CD4-positive, alpha-beta T cell treated with Interleukin-21 for 1 hour (primary cell): ENCODE measurements around the gene LRMDA.

Source experiments
- DNase-seq: peaks from one replicate; pipeline ENCODE4 v3.0.0-alpha.2; 2020

LRMDA gene

DNA sequence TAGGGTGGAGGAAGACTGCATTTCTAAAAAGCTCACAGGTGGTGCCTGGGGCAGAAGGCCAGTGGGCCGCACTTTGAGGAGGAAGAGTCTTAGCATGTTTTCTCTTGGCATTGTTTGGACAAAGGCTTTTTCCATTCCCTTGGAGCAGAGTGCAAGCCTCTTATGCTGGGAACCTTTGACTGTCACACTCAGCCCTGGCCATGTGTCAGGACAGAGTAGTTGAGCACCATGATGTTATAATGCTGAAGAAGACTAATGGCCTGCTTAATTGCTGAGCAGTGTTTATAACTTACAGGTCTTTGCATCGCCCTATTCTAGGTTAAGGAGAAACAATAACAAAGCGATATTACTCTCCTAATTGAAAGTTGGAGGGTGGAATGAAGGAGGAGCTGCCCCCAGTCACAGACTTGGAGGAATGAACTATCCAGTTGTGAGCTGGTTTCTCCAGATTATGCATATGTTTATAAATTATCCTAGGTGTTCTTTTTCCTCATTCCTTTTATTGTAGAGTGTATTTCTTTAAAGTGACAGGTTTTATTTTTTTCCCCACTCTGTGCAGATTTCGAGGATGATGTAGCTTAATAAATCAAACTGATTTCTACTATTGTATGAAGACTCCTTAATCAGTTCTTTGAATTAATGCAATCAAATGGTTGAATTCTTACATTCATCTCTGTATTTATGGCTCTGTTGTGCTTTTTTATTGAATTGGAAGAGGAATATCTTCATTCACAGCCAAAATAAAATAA, 767.0 kb downstream of the LRMDA start:
- no peak for DNase-seq

DNA sequence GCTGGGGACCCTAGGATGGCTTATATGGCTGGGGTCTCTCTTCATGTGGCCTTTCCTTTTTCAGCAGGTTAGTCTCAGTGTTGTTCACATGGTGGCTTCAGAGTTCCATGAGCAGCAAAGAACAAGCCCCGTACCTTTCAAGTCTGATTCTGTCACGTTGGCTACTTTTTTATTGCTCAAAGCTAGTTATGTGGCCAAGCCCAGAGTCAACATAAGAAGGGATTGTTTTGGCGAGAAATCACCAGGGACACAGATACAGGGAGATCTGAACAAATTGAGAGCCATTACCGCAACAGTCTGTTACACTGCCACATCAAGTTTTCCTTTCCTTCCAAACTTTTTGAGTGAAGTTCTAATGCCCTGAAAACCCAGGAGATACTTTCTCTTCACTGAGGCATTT, 770.5 kb downstream of the LRMDA start:
- DNase-seq: no peak

DNA sequence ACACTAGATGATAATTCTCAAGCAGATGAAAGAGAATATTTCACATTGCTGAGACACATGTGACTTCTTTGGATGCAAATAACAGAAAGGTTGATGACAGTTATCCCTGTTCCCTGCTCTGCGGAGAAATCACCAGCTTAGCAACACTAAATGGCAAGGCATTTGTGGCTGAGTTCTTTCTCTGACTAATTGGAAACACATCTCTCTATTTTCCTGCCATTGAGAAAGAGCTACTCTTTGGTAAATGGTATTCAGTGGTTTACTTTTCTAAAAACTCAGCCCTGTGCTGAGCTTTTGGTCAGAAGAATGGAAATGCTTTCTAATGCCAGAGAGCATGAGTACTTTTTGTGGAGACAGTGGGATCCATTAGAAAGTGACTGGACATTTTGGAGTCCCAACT, 771.4 kb downstream of the LRMDA start:
- no peak for DNase-seq

GRCh38 chr10:76205361-76205760, 773.9 kb downstream of the LRMDA start:
- no peak for DNase-seq

DNA sequence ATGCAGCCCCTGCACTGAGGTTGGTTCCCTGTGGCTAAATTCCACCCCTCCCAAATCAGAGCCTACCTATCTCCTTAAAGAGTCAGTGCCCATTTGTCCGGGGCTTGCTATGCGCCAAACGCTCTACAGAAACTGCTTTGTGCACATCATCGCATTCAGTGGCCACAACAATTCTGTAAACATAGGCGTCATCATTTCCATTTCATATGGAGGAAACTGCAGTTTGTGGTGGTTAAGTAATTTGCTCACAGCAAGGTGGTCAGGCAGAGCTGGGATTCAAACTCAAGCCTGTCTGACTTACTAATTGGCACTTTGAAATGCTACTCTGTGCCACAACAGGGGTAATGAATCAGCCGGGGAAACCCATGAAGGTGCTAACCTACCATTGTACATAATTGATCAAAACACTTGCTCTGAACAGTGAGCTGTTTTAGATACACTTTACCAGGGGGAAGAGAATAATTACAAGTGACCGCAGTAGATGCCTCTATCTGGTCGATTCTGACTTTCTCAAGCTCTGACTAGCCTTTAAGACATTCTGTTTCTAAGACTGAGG, 775.5 kb downstream of the LRMDA start:
- DNase-seq: no peak

- no peak for DNase-seq
Observed at GRCh38 chr10:76209135-76209534, 777.7 kb downstream of the LRMDA start.

- DNase-seq: no peak
Observed at GRCh38 chr10:76210211-76210610, 778.8 kb downstream of the LRMDA start.

- no peak for DNase-seq
Observed at GRCh38 chr10:76211691-76212090, 780.3 kb downstream of the LRMDA start.

- DNase-seq: no peak
Observed at GRCh38 chr10:76213876-76214275, 782.5 kb downstream of the LRMDA start.

- DNase-seq: no peak
Observed at GRCh38 chr10:76218035-76218434, 786.6 kb downstream of the LRMDA start.

- no peak for DNase-seq
Observed at GRCh38 chr10:76229341-76229740, 797.9 kb downstream of the LRMDA start.

DNA sequence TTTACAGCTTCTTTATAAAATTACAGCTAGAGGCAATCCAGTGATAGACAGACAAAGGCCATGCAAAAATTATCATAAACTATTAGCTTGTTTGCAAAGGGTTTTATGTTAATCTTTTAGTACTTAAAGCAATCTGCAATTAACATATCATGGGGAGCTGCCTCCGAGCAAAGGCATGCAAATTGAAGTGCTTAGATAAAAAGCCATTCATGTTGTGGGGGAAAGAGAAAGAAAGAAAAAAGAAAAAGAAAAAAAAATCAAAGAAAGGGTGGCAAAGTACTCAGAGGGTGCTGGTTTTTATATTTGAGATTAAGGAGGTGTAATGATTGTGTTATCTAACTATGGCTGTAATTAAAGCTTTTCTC, 799.5 kb downstream of the LRMDA start:
- no peak for DNase-seq

DNA sequence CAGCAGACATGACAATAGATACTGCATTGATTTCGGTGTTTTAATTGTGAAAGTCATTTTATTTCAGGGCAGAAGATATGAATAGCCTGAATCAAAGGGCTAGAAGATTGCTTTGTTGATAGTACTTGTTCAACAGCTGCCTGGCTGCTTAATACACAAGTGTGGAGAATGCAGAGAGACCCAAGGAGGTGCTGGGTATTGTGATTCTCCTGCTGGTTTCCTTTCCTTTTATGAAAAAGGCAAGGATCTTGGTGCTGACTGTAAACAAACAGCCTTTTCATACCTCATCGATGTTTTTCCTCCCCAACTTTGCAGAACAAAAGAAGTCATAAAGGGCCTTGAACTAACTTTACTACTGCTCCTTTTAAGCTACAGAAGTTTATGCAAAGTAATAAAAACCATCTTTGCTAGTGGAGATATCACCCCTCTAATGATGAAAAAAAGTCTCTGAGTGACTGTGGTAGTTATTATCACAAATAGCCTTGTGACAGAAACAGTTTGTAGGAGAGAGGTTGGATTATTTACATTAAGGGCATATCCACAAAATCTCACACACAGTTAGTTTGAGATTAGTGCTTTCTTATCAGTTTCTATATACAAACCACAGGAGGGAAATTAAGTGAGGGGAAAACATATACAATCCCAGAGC, 800.0 kb downstream of the LRMDA start:
- no peak for DNase-seq

DNA sequence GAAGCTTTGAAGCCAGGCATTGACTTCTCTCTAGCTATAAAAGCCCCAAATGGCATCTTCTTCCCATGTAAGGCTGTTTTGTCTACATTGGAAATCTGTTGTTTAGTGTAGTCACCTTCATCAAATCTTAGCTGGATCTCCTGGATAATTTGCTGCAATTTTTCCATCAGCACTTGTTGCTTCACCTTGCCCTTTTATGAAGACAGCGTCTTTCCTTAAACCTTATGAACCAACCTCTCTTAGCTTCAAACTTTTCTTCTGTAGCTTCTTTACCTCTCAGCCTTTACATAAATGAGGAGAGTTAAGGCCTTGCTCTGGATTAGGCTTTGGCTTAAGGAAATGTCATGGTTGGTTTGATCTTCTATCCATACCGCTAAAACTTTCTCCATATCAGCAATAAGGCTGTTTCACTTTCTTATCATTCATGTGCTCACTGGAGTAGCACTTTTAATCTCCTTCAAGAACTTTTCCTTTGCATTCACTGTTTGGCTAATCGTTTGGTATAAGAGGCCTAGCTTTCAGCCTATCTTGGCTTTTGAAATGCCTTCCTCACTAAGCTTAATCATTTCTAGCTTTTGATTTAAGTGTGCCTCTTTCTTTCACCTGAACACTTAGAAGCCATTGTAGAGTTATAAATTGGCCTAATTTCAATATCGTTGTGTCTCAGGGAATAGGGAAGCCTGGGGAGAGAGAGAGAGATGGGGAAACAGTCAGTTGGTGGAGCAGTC, 803.2 kb downstream of the LRMDA start:
- DNase-seq: no peak

GRCh38 chr10:76236356-76236755, 804.9 kb downstream of the LRMDA start:
- no peak for DNase-seq

- DNase-seq: no peak
Observed at GRCh38 chr10:76242956-76243355, 811.5 kb downstream of the LRMDA start.

GRCh38 chr10:76244061-76244686, 812.8 kb downstream of the LRMDA start:
- no peak for DNase-seq

DNA sequence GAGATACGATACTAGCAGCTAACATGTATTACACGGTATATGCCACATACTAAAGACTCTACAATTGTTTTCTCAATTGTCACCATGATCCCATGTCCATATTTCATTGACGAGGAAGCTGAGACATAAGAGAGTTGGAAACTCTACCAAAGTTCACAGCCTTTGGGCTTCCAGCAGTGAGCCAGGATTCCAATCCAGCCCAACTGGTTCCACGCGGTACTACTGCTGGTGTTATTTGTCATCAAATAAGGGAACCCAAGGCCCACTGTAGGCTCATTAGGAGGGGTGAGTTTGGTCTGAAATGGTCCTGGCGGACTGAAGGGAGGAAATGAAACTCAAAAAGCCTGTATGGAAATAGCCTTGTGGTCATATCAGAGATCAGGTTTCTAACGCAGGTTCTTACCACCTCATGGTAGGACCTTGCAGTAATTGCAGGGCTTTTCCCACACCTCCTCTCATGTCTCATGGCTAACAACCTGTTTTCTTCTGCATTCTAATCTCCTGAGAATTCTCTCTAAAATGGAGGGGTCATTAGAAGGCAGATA, 814.6 kb downstream of the LRMDA start:
- no peak for DNase-seq

- no peak for DNase-seq
Observed at GRCh38 chr10:76248649-76249200, 817.3 kb downstream of the LRMDA start.

- no peak for DNase-seq
Observed at GRCh38 chr10:76251841-76252671, 820.6 kb downstream of the LRMDA start.

DNA sequence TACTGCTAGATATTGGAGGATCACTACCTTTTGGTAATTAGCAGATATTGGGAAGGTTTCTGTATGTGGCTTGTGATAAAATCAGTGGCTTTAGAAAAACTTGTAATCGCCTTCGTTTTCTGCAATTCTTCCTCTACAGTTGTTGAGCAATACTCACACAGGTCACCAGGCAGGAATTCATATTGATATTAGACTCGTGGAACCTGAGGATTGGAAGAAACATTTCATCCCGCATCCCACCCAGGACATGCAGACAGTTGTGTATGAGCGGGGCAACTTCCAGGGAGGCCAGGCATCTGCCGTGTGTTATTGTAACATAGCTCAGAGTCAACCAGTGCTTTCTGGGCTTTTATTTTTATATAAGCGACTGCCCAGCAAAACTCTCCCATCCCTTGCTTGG, 821.3 kb downstream of the LRMDA start:
- no peak for DNase-seq

DNA sequence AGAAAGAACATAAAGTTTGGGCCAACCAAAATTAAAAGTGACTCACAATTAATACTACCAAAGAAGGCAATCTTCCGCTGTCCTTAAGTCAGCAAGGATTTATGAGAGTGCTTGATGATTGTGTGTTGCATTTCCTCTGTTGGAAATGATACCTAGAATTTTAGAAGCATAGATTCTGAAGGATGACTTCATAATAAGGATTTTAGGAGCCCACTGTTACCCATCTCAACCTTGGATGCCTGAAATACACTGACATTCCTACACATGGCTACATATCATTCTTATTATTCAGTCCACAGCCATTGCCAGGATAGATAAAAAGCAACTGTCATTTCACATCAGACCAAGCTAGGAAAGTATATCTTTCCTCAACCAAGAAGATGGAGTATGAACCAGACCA, 823.8 kb downstream of the LRMDA start:
- DNase-seq: no peak
